SU-DHL-6 (cell line): ENCODE measurements around the gene MTF1.

Source experiments
- H2AFZ ChIP-seq: fragments of 200-600 bp; sonication (generic); 2 replicates; pipeline ENCODE4 v1.6.1; 2014; ENCODE audit warnings: low read depth, mild to moderate bottlenecking, moderate library complexity, mixed read lengths, antibody characterized with exemption, low read length; ENCODE audit not compliant: severe bottlenecking
- H3F3A ChIP-seq: fragments of 200-600 bp; shearing (Covaris generic); 2 replicates; pipeline ENCODE4 v1.6.0; 2016; ENCODE audit warnings: antibody characterized with exemption, mild to moderate bottlenecking; ENCODE audit not compliant: insufficient read depth
- H3K27ac ChIP-seq: fragments of 200-600 bp; sonication (generic); 2 replicates; pipeline ENCODE4 v1.5.1; 2016; ENCODE audit warnings: low read depth, mild to moderate bottlenecking, low read length, moderate library complexity, mixed read lengths
- H3K27me3 ChIP-seq: fragments of 200-600 bp; sonication (generic), shearing (Covaris generic); 2 replicates; pipeline ENCODE4 v1.6.0; 2014; ENCODE audit warnings: mild to moderate bottlenecking, low read length
- H3K36me3 ChIP-seq: fragments of 200-600 bp; sonication (generic); 2 replicates; pipeline ENCODE4 v1.6.1; 2014; ENCODE audit warnings: mild to moderate bottlenecking, low read length, mixed read lengths
- H3K4me2 ChIP-seq: fragments of 300-600, 200-600 bp; shearing (Covaris generic), sonication (generic); 2 replicates; pipeline ENCODE4 v1.6.0; 2014; ENCODE audit warnings: low read length, low read depth, mild to moderate bottlenecking; ENCODE audit not compliant: poor library complexity, severe bottlenecking
- H3K4me3 ChIP-seq: fragments of 200-600 bp; sonication (generic); 2 replicates; pipeline ENCODE4 v1.5.1; 2014; ENCODE audit warnings: antibody characterized with exemption, low read length, mild to moderate bottlenecking, mixed read lengths; ENCODE audit not compliant: insufficient read depth, poor library complexity, severe bottlenecking
- H3K79me2 ChIP-seq: fragments of 200-600 bp; sonication (generic); 2 replicates; pipeline ENCODE4 v1.6.1; 2014; ENCODE audit warnings: mild to moderate bottlenecking, low read length, moderate library complexity; ENCODE audit not compliant: insufficient read depth
- H3K9ac ChIP-seq: fragments of 200-600 bp; sonication (generic); 2 replicates; pipeline ENCODE4 v1.7.0; 2014; ENCODE audit warnings: mild to moderate bottlenecking, low read length
- H3K9me2 ChIP-seq: fragments of 200-600 bp; sonication (generic); replicated peaks from 2 replicates; pipeline ENCODE4 v1.6.1; 2014; ENCODE audit warnings: low read length; ENCODE audit not compliant: insufficient read depth
- H3K9me3 ChIP-seq: fragments of 200-600 bp; sonication (generic); 2 replicates; pipeline ENCODE4 v1.6.1; 2014; ENCODE audit warnings: low read length, mixed read lengths; ENCODE audit not compliant: insufficient read depth
- H4K20me1 ChIP-seq: fragments of 200-600 bp; sonication (generic); 2 replicates; pipeline ENCODE4 v1.6.1; 2014; ENCODE audit warnings: low read depth, mild to moderate bottlenecking, antibody characterized with exemption, low read length, moderate library complexity, mixed read lengths
- CTCF ChIP-seq: fragments of 200-600 bp; sonication (generic); IDR thresholded peaks from one replicate; pipeline ENCODE4 v1.5.1; 2017; ENCODE audit warnings: antibody characterized with exemption, mild to moderate bottlenecking, low read length, moderate library complexity; ENCODE audit not compliant: insufficient read depth, poor library complexity, severe bottlenecking
- EZH2phosphoT487 ChIP-seq: fragments of 200-600 bp; sonication (generic), shearing (Covaris generic); conservative IDR thresholded peaks from 2 replicates; pipeline ENCODE4 v1.6.1; 2018; ENCODE audit warnings: mild to moderate bottlenecking, antibody characterized with exemption, low read length, moderate library complexity, mixed read lengths

Gene MTF1

GRCh38 chr1:37840711-37841110 is 18.7 kb downstream of the MTF1 start:
- no peak for TF ChIP-seq CTCF
- no peak for TF ChIP-seq EZH2phosphoT487
- Histone ChIP-seq H3K9ac (no peak overlapping the region), H3K4me3 (no peak overlapping the region), H3F3A (no peaks in the 10 kb centered on the region), H2AFZ (no peak overlapping the region), H3K4me2 (no peak overlapping the region), H3K79me2 (peaks cover 16% of the 10 kb centered on the region; the same call in 1 of the 2 replicates), H4K20me1 (no peaks in the 10 kb centered on the region), H3K27ac (no peak overlapping the region), H3K9me2 (no peaks in the 10 kb centered on the region), H3K36me3 (0 out of 2 replicates have a peak, but pooled peaks cover 2% of the 10 kb centered on the region), H3K27me3 (no peaks in the 10 kb centered on the region), H3K9me3 (no peaks in the 10 kb centered on the region)

GRCh38 chr1:37839676-37840075 is 19.7 kb downstream of the MTF1 start:
- Histone ChIP-seq H4K20me1 (no peaks in the 10 kb centered on the region), H3K27me3 (no peaks in the 10 kb centered on the region), H3K9ac (no peak overlapping the region), H3K27ac (no peak overlapping the region), H2AFZ (no peak overlapping the region), H3K4me2 (no peak overlapping the region), H3K9me2 (no peaks in the 10 kb centered on the region), H3K4me3 (no peak overlapping the region), H3K36me3 (peaks cover 4% of the 10 kb centered on the region; the same call in 1 of the 2 replicates), H3K9me3 (no peaks in the 10 kb centered on the region), H3F3A (no peaks in the 10 kb centered on the region), H3K79me2 (peaks cover 12% of the 10 kb centered on the region; the same call in 1 of the 2 replicates)
- no peak for TF ChIP-seq EZH2phosphoT487
- no peak for TF ChIP-seq CTCF

GRCh38 chr1:37836788-37837187 is 22.6 kb downstream of the MTF1 start:
- no peaks in the 10 kb centered on the region for H3F3A ChIP-seq
- H3K27ac ChIP-seq, result no peak overlapping the region
- TF ChIP-seq EZH2phosphoT487, result no peak
- no peak for TF ChIP-seq CTCF
- no peaks in the 10 kb centered on the region; the same call in 1 of the 2 replicates for H3K79me2 ChIP-seq
- no peak overlapping the region for H3K4me2 ChIP-seq
- no peaks in the 10 kb centered on the region for H4K20me1 ChIP-seq
- H2AFZ ChIP-seq, result no peak overlapping the region
- peaks cover 6% of the 10 kb centered on the region; the same call in 1 of the 2 replicates for H3K36me3 ChIP-seq
- no peaks in the 10 kb centered on the region for H3K9me2 ChIP-seq
- H3K27me3 ChIP-seq, result no peaks in the 10 kb centered on the region
- no peak overlapping the region for H3K9ac ChIP-seq
- no peaks in the 10 kb centered on the region for H3K9me3 ChIP-seq
- H3K4me3 ChIP-seq, result no peak overlapping the region
